SK-N-SH (cell line): ENCODE results near the gene GYS1.

Source experiments
- EZH2phosphoT487 ChIP-seq: fragments of 200-600 bp; sonication (generic); IDR thresholded peaks from 2 replicates; pipeline ENCODE4 v1.6.1; 2017; ENCODE audit warnings: low read depth, mixed run types, mild to moderate bottlenecking, antibody characterized with exemption, moderate library complexity, borderline replicate concordance
- TF ChIP-seq, protein P1 (sequence below): fragments of 200-600 bp; sonication (generic); IDR thresholded peaks from 2 replicates; pipeline ENCODE4 v1.6.1; 2017; ENCODE audit warnings: antibody characterized with exemption, mild to moderate bottlenecking, moderate library complexity

DNA sequence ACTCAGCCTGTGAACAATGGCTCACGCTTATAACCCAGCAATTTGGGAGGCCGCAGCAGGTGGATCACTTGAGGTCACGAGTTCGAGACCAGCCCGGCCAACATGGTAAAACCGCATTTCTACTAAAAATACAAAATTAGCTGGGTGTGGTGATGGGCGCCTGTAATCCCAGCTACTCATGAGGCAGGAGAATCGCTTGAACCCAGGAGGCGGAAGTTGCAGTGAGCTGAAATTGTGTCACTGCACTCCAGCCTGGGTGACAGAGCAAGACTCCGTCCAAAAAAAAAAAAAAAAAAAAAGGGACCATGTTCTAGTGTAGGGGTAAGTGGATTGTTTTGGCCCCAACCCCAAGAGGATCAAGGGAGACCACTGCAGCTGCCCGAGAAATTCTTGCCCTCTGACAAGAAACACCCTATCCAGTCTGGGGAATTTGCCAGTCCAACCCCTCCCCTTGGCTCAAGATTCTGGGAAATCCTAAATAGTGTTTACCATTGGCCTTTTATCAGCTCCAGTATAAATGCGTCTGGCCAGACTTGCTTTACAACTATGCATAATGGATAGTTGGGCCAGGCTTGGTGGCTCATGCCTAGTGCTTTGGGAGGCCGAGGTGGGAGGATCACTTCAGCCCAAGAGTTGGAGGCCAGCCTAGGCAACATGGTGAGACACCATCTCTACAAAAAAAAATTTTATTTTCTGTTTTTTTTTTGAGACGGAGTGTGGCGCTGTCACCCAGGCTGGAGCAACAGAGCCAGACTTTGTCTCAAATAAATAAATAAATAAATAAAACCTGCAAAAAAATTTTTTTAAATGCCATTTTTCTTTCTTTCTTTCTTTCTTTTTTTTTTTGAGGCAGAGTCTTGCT, 64.7 kb downstream of the GYS1 start:
- TF ChIP-seq EZH2phosphoT487, result no peak
- TF ChIP-seq, protein P1, sequence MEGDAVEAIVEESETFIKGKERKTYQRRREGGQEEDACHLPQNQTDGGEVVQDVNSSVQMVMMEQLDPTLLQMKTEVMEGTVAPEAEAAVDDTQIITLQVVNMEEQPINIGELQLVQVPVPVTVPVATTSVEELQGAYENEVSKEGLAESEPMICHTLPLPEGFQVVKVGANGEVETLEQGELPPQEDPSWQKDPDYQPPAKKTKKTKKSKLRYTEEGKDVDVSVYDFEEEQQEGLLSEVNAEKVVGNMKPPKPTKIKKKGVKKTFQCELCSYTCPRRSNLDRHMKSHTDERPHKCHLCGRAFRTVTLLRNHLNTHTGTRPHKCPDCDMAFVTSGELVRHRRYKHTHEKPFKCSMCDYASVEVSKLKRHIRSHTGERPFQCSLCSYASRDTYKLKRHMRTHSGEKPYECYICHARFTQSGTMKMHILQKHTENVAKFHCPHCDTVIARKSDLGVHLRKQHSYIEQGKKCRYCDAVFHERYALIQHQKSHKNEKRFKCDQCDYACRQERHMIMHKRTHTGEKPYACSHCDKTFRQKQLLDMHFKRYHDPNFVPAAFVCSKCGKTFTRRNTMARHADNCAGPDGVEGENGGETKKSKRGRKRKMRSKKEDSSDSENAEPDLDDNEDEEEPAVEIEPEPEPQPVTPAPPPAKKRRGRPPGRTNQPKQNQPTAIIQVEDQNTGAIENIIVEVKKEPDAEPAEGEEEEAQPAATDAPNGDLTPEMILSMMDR, result no peak
